DMS79 (cell line): ENCODE measurements around the gene FCER1G.

Source experiments
- DNase-seq: peaks from one replicate; lab custom pipeline; 2025; lab: John Stamatoyannopoulos, UW

Gene FCER1G

DNA sequence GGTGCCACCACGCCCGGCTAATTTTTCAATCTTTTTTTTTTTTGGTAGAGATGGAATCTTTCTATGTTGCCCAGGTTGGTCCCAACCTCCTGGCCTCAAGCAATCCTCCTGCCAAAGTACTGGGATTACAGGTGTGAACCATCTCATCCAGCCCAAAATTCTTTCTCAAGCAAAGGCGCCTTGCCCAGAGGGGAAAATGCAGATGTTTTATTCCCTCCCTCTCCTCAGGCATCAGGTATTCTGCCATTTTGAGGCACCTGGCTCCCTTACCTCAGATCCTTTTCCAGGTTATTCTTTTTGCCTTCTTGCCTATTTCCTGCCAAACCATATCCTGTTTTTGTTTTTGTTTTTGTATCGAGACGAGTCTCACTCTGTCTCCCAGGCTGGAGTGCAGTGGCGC, 26.7 kb upstream of the FCER1G start:
- no peak for DNase-seq

DNA sequence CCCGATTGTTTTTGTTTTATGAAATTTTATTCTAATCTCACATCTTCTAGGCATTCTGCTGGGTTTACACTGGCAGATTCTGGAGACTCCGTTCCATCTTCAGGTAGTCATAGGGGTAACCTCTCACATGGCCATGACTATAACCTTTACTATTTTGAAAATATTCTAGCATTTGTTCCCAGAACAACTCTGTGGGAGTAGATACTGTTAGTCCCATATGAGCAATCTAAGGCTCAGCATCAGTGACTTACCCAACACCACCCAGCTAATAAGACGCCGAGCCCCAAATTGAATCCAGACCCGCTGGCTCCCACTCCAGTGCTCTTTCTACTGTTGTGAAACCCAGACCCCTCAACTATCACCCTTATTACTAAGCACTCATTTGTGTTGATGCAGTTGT, 26.1 kb upstream of the FCER1G start:
- no peak for DNase-seq

DNA sequence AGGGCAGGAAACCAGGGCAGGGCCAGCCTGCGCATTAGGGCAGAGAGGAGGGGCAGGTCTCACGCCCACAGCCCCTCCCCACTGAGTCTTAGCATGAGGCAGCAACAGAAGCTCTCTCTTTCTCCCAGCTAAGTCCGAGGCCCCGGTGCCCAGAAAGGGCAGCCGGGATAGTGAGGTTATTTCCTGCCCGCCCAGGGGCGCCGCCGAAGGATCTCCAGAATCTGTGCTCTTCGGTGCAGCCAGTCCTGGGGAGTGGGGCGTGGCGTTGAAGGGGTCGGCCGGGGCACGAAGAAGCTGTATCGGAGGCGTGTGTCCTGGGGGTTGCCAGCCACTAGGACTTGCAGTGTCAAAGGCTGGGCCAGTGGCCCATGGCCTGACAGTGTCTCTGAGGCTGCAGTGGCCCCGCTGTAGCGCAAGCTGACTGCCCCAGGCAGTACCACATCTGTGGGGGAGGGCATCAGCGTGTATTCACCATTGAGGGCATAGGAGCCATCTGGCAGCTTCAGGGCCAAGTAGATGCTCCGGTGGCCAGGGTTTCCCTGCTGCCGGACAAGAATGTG, 24.1 kb upstream of the FCER1G start:
- DNase-seq, result no peak

DNA sequence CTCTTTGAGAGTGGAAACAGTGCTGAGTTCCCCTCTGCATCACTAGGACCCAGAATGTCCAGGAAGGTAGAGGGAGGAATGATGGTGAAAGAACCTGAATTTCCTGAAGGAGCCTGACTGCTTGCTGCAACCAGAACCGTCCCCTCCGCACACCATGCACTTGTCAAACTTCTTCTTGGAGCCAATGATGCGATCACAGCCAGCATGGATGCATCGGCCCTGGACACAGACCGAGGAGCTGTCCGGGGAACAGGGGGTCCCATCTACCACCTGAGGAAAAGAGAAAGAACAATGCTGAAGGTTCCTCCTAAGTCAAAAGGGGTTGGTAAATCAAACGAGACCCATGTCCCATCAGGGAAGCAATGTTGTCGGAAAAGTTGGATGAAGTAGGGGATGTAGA, 23.1 kb upstream of the FCER1G start:
- DNase-seq, result no peak

DNA sequence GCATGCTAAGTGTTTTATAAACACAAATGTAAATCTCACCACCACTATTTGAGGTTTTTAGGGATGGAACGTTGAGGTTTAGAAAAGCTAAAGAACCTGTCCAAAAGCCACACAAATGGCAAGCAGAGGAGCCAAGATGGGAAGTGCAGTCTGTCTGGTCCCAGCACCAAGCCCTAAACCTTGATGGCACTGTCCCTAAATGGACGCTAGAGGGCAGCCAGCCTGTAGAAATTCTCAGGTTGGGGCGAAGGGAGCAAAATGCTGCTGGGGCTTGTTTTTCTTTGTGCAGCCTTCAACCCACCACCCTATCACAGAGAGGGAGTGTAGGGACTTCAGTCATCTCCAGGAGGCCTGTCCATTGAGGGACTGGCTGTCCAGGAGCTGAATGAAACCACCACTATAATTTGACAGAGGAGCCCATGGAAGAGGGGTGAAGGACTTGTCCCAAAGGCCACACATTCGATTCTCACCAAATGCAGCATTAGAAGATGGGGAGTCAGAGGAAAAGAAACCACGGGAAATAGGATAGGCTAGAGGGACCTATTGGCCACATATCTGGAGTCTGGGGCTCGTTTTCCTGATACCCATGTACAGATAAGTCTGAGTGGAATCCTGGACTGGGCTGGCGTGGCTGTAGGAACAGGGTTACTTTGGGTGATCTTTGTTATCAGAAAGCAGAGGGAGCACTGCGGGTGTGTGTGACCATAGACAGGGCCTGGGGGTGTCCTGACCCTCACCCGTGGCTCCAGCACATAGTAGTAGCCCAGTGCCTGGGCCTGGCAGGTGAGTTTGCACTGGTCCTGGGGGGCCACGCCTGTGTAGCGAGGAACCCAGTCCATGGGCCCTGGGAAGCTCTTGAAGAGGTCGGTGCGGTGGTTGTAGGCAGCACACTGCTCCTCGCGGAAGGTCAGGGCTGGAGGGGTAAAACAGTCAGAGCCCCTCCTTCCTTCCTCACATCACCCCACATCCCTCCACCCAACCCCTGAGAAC, 22.3 kb upstream of the FCER1G start:
- DNase-seq, result peak; percentile 43

DNA sequence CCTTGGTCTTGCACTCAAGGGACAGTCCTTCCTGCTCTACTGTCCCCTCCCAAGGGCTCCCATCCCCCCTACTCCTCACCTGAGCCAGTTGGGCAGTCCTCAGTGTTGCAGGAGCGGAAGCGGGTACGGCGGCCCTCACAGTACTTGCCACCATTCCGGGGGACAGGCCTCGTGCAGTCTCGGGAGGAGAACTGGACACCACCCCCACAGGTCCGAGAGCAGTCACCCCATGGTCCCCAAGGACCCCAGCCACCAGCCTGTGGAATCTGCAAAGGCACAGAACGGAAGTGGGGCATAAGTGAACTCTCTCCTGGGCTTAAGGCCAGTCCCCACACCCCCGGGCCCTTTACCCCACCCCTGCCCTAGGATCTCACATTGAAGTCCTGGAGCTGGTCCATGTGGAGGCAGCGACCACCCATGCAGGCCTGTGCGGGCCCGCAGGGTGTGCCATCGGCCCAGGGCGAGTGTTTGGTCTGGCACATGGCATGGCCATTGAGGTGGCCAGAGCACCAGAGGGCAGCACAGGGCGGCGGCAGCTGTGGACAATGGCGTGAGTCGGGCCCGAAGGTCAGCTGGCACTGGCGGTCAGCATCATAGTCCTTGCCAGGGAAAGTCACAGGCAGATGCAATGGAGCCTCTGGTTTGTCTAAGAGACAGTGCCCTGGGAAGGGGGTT, 21.4 kb upstream of the FCER1G start:
- DNase-seq, result no peak

DNA sequence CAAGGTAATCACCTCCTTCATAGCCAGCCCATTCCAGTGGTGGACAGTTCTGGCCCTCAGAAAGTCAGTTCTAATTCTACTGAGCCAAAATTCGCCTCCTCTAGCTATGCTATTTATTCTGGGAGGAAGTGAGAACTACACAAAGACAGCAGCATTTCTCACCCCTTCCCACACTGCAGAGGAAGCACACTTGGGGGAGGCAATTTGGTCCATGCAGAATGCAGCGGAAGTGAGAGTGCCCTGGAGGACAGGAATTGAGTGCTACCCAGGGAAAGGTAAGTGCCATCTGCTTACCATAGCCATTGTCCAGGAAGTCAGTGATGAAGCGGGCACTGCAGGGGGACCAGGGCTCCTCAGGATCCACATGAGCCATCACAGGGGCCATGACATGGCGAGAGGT, 19.9 kb upstream of the FCER1G start:
- no peak for DNase-seq

DNA sequence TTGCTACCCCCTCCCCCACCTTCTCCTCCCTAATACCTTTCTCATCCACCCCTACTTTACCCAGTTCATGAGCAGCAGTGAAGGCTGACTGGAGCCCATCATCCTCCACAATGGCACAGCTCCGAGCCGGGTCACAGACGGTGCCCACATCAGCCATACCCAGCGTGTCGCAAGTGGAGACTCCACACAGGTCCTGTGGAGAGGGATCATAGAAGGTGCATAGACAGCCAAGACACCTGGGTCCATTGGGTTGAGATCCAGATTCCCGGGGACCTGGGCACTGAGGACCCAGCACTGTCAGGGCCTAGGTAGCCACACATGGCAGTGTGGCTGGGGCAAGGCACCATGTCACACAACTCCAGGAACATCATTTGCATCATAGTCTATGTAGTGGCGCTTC, 19.0 kb upstream of the FCER1G start:
- DNase-seq, result no peak

DNA sequence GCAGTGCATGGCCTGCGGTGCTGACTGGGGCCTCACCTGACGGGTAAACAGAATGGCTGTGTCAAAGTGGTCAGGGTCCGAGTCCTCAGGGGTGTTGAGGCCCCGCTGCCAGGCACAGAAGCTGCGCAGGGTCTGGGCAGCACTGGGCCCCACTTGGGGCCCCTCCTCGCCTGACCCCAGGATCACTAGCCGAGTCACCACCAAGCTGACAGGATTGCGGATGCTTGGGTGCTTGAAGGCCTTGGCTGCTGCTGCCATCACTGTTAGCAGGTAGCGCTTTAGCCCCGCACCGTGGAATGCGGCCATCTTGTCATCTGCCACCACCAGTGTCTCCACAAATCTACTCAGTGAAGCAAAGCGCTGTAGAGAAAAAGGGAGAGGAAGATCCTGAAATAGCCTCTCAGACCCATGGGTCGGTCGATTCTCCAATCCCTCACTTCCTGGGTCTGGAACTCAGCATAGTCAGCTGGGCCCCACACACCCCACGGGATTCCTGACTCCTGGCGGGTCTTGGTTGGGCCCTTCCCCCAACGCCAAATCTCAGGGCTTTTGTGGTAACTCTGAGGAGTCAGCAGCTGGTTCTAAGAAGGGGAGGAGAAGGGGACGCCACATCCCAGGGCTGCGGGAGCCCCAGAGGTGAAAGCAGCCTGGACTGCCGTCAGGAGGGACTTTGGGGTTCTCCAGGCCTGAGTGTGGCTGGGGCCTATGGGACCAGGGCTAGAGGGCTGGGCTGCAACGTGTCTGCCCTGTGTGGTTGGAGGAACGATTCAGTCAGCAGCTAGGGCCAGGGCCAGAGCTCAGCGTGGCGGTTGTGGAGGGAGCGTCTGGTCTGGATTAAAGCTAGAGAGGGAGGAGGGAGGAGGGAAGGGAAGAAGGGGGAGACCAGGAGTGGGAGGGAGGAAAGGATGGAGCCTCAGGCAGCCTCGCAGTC, 18.3 kb upstream of the FCER1G start:
- DNase-seq, result no peak

DNA sequence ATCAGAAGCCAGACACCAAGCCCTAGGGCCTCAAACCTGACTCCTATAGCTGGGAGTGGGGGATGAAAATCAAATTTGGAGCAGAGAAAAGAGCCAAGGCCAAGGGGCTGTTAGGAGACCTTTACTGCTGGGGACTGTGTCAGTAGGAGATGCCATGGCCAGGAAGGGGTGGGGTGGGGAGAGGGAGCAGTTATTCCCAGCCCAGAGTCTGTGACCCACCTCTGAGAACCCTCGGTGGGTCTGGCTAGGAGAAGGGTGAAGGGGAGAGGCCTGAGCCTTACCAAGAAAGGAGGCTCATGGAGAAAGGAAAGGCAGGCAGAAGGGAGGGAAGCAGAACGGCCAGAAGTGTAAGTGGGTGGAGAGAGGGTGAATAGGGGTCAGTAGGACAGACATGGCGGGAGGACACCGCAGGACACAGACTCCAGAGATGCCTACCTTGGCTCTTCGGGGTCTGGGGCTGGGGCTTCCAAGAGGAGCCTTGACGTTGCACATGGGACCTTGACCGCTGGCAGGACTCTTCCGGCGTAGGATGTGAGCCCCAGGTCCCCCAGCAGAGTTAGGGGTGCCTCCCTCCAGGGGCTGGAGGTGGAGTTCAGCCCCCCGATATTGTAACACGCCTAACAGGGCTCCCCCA, 17.4 kb upstream of the FCER1G start:
- no peak for DNase-seq

DNA sequence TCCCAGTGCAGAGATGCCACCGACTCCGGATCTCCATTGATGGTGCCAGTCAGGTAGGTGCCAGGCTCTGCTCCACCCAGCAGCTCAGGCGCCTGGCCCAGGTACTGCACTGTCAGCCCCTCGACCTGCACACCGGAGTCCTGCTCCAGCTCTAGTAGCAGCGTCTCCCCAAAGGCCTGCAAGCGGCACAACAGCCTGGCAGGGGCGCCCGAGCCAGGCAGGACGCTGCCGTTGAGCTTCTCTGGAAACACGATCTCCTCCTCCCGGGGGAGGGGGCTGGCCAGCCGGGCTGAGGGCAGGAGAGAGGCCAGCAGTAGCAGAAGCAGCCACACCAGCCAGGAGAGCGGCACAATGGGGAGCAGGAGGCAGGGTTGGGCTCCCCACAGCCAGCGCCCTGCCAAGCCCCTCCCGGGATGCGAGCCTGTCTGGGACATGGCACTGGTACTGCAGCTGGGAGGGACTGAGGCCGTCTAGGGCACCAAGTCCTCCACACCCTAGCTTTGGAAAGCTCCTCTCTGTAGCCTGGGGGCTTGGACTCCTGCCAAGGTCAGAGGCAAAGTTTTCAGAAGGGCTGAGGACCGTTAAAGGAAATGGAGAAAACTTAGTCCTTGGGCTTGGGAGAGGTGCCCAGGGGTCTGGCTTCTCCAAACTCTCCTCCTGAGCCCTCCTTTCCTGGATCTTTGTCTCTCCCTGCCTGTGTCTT, 16.8 kb upstream of the FCER1G start:
- no peak for DNase-seq

DNA sequence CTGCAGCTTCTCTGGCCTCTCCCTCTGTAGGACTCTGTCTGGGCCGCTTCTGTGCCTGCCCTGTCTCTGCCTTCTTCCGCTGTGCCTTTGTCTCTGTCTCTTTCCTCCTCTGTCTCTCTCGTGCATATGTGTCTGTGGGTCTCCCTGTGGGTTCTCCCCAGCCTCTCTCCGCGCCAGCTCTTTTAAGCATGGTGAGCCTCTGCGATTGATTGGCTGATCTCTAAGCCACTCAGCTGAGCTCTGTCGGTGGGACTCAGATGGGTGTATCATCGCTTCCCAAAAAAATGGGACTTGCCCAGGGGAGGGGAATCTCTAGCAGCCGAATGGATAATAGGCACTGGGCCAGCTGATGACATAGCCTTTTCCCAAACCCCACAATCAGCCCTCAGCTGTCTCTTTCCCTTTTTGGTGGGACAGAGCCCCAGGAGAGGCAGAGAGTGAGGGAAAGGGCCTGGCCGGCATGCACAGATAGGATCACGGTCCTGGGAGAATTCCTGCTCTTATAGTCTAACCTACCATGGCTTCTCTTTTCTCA, 16.1 kb upstream of the FCER1G start, which contains the start of gene ADAMTS4:
Gene ADAMTS4 (minus strand): TSS at position 158 of the 535 bp plus-strand sequence. CDS start 427 bp downstream, outside the sequence.
- DNase-seq, result no peak

DNA sequence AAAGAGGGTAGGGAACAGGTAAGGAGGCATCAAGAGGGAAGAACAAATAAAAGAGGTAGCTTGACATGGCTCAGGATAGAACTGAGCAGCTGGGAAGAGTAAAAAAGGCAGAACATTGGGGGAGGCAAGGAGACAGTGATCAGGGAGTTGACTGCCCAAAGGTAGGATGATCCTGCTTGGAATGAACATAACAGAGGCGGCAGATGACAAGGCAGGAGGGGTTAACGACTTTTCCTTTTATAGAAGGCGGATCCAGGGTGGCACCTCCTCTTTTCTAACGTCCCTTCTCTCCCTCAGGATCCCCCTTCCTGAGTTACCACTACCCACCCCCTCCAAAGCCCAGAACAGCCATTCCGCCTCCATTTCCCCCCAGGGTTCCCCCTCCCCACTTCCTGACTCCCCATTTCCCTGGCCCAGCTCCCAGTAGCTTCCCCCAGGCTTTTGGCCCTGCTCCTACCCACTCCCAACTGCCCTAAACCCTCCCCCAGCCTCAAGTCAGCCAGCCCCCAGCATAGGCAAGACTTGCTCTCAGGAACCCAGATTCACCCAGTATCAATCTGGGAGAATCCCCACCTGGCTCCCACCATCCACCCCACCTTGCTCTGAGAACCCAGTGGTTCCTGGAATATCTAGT, 15.5 kb upstream of the FCER1G start:
- DNase-seq, result no peak

DNA sequence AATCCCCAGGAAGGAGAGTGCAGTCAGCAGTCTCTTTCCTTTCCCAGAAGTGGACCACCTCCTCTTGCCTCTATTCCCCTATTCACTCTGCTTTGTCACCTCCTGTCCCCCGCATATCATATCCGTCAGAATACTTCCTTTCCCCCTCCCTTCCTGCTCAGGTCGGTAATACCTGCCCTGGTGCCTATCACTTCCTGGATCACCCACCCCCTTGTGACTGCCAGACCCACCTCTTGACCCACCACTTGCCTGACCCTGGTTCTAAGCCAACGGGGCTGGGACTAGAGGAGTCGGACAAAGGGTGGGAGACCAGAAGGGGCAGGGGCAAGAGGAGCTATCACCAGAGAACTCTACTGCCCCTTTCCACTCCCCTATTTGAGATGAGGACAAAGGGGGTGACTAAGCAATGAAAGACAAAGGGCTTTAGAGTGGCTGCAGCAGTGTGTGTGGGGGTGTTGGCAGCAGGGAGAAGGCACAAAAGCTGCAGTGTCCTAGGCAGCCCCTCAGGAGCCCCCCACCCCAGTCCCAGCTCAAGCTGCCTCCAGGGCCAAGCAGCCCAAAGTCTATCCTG, 14.6 kb upstream of the FCER1G start:
- no peak for DNase-seq

DNA sequence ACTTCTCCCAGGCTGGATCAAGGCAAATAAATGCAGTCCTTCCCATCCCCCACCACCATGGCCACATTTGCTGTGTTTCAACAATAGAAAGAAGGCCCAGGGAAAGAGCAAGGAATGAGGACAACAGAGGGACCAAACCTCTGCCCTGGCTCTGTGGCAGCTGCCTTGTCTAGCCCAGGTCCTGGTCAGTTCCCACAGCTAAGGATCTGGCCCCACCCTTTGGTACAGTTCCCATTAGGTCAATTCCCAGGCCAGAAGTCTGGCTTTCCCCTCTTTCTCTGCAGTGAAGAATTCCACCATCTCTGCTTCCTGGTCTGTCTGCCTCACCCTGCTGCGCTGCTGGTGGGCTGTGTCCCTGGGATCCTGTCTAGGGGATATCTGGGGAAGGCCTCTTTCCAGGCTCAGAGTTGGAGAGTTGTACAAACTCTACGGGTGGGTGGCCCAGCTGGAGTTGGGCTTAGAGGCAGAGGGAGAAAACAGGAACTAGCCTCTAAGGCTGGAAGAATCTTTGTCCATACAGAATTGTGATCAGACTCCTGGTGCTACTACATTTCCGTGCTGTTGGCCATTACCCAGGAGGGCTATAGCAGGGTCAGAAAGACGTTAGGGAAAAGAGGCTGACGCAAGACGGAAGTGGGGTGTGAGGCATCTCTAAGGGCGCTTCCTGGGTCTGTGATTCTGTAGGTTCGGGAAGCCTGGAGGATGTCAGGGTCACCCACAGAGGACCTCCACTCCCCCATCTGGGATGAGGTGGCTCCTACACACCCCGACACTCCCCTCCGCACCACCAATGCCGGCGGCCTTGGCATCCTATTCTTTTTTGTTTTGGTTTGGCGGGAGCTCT, 13.9 kb upstream of the FCER1G start:
- no peak for DNase-seq

DNA sequence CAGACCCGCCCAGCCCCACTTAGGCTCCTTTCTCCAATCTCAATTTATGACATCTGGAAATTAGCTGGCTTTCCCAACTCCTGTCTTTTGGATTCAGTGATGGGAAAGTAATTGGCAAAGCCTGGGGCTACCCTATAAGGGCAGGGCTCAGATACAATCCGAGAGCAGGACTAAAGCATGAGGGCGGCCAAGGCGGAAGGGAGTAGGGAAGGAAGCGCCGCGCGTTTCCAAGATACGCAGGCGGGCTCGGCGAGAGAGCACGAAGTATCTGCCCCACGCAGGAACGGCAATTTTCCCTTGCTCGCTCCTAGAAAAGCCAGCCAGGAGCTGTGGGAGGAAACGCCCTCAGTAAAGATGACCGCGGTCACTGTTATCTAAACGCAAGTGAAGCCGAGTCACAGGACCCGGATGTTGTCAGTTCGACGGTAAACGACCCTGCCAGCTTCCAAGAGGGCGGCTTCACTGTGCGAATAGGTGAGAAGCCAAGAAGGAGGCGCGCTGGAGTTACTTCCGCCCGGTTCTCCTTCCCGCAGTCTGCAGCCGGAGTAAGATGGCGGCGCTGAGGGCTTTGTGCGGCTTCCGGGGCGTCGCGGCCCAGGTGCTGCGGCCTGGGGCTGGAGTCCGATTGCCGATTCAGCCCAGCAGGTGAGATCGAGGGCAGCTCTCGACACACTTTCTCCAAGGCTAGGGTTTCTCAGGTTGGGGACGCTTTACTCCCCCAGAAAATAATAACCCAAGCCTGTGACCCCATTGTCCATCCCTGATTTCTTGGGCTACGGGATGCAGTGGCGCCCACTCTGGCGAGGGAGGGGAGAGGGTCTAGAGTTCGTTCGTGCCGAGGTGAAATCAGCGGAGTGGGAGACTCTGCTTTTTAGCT, 13.0 kb upstream of the FCER1G start, which contains the start of gene NDUFS2:
Gene NDUFS2 (plus strand): TSS at position 532 of the 877 bp plus-strand sequence. CDS start 19 bp downstream, at position 551.
- DNase-seq, result peak; percentile 99

DNA sequence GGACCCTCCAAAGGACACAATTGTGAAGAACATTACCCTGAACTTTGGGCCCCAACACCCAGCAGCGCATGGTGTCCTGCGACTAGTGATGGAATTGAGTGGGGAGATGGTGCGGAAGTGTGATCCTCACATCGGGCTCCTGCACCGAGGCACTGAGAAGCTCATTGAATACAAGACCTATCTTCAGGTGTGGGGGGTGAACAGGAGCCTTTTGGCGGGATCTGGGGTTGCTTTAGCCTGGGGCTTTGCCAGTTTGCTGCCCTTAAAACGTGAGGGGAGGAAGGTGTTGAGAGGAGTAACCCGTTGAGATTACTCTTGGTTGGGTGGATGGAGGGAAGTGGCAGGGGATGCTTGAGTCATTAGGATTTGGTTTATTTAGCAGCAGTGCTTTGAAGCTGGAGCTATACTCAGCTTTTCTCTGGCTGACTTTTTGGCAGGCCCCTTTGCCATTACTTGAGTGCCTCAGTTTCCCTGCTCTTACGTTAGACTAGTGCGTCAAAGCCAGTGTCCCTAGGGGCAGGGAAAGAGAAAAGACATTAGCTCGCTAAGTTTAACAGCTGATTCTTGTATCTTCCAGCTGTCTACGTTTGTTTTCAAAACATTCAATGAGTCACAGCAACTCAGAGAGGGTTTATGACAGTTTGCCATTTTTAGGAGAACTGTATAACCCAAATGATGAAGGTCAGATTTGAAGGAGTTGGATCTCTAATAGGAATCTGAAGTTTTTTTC, 8.5 kb upstream of the FCER1G start:
- no peak for DNase-seq
